CD4-positive, alpha-beta T cell treated with Interferon alpha-2 for 1 hour (primary cell): ENCODE results near the gene STAT4.

ENCODE experiments used
- DNase-seq, 2 donors: peaks; one replicate each; pipeline ENCODE4 v3.0.0-alpha.2; 2020 to 2022

Gene STAT4

DNA sequence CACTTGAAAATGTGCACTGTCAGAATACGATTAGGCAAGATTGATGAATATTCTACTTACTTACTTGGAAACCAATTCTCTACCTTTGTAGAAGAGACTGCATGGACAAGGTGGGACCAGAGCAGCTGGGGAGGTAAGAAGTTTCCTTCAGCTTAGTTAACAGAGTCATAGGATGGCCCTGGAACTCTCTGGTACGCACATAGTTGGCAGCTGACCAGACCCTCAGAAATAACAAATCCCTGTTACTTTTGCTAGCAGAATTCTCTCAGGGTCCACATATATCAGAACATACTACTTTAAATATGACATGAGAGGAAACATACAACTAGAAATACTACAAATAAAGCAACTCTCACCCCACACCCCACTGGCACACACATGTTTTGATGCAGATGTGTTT, 112.1 kb downstream of the STAT4 start:
- no peak for DNase-seq

DNA sequence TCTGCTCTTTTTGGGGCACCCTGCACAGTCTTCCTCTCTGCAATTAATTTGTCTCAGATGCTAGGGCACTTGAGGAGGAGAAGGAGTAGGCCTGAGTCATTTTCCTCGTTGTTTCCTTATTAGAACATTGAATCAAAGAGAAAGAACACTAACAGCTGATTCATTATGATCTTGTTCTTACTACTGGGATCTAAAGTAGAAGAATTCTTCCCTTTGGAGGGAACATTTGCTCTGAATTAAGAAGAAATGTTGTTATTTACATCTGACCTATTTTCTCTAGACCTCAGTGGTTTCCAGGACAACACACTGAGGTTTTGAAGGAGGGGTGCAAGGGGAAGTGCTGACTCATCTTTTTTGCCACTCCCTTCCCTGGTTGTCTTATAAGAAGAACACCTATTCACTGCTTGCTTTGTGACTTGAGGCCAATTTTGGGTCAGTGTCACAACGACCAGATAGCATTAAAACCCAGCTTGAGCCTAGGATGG, 112.5 kb downstream of the STAT4 start:
- peak; percentile 51 to 78 for DNase-seq

DNA sequence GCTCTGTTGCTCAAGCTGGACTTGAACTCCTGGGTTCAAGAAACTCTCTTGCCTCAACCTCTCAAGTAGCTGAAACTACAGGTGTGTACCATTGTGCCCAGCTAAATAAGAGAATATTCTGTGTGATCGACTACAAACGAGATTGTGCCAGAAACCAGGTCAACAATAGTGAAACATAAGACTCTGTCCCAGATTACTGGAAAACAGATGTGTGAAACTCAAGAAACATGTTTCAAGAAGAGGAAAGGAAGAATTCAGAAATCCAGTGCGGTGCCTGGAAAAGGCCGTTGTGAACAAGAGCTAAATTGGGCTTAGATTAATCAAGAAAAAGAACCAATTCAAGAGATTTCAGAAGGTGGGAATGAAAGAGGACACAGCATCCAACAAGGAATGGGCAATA, 113.4 kb downstream of the STAT4 start:
- DNase-seq, result no peak

DNA sequence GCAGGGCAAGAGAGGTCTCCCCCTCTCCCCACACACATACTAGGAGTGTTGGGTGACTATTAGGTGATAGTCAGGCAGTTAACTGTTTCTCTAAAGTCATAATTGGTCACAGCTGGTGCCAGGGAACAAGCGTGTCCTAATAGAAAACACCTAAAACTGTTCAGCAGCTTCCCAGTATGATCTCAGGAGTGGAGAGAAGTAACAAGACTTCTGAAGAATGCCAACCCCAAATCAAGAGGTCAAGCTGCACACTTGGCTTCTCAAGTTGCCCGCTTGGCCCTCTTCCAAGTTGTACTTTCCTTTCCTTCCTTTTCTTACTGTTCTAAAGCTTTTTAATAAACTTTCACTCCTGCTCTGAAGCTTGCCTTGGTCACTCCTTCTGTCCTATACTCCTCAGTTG, 114.4 kb downstream of the STAT4 start:
- no peak for DNase-seq

DNA sequence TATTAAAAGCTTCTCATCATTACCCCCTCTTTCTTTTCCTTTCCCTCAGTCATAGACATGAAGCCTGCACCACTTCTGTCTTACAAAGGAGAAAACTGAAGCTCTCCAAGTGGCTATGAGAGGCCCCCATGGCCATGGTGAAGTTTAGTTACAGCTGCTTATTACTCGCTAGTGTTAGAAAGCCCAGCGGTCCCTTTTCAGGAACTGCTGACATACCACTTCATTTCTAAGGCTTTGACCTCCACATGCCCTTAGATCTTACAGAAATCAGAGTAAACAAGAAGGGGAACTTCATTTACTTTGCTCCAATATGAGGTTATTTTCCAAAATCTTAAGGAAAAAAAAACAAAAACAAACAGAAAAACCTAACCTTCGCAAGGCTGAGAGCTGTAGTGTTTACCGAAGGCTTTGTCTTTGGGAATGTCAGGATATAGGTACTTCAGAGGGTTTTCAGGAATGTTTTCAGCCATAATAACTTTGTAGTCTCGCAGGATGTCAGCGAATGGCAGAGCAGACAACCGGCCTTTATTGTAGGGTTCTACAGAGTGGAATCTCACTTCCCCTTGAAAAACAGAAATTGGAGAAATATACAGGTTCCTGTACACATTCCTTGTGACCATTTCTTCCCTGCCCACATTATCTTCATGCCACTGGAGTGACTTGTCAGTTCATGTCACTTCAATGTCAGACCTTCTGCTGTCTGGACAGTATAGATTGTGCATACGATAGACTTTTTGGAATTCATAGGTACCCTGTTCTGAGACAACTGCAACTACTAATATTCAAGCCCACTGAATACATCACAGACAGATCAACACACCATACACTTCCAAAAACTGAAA, 118.0 kb downstream of the STAT4 start:
- DNase-seq, result no peak

DNA sequence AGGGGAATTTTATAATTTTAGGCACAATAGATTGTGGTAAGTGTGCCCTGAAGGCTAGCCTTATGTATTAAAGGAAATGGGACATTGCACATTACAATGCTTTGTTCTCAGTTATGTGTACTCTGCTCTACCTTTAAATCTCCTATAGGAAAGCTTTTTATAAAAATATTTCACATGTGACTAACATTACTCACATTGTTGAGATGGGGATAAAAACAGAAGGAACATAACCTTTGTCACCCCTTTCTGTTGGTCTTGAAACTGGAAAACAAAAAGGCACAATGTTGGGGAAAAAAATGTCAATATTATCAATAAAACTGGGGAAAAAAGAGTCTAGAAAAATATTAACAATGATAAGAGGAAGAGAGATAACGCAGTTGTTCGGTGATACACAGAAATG, 119.5 kb downstream of the STAT4 start:
- no peak for DNase-seq

DNA sequence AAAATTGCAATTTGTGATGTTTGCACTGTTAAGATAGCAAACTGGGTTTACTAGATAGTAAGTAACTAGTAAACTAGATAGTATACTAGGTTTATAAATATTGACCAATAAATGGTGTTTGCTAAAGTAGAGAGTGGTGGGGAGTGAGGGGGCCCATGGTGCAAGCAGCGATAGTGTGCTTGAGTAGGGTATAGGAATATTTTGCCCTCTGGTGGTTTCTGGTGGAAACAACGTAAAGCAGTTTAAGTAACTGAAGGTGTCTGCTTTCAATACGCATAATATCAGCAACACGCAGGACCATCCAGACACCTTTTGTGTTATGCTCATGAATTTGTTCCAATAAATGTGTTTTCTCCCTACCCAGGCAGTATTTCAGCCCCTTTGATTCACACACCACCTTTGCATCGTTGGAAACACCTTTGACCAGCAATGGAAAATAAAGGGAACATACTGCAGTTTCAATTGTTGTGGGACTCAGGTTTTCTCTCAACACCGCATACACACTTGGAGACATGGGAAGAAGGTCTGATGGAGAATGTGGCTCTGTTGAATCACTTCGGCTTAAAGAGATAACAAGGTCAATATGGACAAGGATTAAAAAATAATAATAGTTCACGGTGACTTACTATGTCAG, 120.2 kb downstream of the STAT4 start:
- peak; percentile 54 to 80 for DNase-seq

DNA sequence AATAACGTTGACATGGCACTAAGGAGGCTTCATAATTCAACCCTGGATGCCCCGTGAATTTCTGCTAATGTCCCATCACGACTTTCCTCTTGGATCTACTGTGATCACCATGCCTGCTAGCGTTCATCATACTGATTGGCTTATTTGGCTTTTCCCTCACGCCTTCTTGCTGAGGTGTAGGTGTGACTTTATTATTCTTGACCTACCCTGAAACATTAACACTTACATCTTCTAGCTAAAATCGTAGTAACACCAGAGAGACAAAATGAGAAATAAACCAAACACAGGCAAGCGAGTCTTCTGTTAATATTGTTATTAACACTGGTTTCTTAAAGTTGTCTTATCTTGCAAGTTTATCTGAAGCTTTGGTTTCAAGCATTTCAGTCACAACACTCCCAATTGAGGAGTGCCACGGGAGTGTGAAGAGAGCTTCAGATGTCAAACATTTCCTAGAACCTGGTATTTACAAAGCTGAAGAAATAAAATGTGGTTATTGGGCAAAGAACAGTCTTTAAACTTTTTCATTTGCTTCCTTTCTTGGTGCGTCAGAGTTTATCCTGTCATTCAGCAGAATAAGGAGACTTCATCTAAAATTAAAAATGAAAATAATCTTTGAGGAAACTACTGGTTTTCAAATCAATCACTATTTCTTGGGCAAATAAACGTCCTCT, 121.4 kb downstream of the STAT4 start:
- DNase-seq, result peak; percentile 46 to 73

DNA sequence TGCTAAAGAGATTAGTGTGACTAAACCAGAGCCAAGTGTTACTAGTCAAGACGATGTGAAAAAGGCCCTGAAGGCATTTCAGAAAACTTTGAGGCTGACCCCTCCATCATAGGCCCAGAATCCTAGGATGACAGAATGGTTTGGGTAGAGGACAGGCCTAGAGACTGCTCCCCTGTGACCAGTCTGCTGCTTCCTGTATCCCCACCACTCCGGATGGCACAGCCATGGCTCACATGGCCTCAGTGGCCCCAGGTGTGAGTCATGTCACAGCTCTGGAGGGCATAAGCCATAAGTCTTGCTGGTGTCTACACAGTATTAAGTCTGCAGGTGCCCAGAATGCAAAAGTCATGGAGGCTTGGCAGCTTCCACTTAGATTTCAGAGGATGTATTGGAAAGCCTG, 124.4 kb downstream of the STAT4 start:
- DNase-seq, result no peak

DNA sequence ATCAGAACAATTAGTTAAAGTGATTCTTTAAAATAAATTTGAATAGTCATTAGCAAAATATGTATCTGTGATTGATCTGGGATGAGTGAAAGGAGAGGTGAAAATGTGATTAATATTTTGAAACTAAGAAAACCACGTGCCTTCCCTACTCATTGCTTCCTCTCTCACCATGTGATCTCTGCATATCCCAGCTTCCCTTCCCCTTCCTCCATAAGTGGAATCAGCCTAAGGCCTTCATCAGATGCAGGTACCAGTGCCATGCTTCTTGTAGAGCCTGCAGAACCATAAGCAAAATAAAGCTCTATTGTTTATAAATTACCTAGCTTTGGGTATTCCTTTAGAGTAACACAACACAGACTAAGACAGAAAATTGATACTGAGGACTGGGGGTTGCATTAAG, 125.7 kb downstream of the STAT4 start:
- DNase-seq, result no peak

DNA sequence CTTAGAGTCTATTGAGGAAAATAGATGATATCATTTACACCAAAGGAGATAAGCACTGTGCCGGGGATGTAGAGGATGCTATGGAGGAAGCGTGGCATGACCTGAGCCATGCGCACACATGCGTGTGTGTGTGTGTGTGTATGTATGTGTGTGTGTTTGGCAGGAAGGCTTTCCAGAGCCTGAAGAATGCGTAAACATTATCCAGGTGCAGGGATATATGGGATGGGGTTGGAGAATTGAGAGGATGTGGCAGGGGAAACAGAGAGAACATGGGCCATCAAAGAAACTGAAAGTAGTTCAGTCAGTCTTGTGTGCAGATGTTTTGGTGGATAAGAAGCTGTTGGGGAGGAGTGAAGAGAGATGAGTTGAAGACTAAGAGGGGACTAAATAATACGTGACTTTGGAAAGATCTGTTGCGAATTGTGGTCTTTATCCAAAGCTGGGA, 127.5 kb downstream of the STAT4 start:
- DNase-seq, result peak in 1 of 2 donors; percentile 63

DNA sequence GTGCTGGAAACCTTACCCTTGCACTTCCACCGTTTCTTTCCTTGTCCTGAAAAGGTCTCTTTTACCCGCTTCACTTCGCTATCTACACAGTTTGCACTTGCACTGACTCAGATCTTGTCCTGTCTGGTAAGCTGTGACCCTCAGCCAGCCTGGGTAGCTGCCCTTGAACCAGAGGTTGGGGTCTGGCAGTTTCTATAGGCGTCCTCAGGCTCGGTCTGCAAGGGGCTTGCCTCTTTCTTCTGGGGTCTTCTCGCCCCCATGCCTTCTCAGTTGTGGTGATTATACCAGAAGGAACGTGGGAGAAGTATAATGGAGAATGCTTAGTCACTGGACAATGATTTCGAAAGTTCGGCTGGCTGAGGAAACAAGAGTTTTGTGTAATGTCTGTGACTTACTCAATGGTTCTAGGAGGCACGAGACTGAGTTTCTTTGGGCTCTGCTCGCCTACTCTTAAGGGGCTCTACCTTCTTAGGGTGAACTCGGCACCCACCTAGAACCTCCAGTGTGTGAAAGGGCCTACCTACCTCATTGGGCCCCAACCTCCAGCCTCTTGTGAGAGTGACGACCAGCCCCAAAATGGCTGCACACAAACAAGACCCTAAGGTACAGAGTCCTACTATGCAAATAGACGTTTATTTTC, 129.9 kb downstream of the STAT4 start:
- DNase-seq, result peak in 1 of 2 donors; percentile 53

DNA sequence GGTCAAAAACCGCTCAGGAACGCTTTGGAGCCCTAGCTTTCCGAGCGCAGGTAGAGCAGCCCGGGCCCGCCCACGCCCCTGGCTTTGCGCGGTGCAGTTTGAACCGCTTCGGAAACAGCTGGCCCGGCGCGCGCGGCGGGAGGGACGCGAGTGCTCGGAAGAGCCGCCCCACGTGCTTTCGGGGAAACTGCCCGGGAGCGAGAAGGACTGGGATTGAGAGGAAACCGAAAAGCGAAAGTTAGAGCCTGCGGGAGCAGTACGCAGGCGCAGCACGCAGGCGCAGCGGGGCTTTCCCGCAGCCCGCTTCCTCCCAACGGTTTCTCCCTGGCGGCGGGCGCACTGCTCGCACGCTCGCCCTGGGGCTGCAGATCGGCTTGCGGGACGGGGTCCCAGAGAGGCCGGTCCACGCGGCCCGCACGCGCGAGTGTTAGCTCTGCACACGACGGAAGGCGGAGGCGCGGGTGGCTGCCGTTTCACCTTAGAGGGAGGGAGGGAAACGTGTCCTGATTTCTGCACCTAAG, 130.5 kb downstream of the STAT4 start:
- DNase-seq, result peak; percentile 96 to 98

DNA sequence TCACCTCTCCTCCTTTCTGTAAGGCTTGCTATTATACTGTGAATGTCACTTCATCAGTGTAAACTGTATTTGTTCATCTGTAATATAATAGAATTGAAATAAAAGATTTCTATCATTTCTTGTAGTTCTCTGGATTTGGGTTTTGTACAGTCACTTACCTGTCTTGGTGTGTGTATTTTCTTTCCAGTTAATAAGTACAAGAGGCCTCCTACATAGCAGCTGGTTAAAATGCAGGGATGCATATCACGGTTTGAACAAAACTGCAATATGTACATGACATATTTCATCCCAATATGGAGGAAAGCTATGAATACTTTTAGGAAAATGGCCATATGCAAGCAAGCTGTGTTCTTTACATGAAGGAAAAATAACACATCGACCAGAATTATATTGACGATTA, 131.4 kb downstream of the STAT4 start:
- DNase-seq, result no peak

DNA sequence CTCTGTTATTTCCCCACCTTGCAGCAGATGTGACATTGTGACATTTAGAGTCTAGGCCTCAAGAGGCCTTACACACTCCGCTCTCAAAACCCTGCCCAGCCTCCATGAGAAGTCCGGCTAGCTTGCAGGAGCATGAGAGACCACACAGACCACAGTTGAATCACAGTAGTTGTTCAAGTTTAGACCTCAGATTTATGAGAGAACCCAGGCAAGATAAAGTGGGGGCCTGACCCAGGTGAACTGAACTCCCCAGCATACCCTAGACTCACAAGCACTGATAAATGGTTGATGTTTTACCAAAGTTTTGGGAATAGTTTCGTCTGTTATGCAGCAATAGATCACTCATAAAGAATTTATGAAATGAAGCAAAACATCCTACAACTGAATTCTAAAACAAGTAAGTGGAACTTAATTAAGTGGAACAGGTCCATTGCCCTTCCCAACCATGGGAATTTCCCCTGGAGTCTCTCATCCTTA, 132.1 kb downstream of the STAT4 start:
- DNase-seq, result peak in 1 of 2 donors; percentile 64

DNA sequence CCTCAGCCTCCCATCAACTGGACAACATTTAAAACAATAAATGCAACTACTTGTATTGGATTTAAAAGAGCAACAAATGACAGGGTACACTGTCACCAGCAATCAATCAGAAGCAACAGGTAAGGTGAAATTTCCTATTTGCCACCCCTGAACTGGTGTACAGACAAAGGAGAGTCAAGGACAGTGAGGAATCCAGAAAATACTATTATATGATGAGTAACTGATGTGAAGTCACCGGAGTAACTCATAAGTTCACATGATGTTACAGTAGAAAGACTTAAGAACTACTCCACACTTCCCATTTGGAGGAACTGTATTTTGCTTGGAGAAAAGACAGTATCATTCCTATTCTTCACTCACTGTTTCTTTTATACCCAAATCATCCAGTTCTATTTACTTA, 132.7 kb downstream of the STAT4 start:
- DNase-seq, result no peak

DNA sequence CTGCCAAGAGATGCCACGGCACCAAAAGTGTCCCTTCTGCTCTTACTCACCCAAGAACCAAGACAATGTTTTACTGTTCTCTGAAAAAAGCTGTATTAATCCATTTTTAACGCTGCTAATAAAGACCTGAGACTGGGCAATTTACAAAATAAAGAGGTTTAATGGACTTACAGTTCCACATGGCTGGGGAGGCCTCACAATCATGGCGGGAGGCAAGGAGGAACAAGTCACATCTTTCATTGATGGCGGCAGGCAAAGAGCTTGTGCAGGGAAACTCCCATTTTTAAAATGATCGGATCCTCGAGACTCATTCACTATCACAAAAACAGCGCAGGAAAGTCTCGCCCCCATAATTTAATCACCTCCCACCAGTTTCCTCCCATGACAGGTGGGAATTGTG, 135.0 kb downstream of the STAT4 start:
- no peak for DNase-seq

DNA sequence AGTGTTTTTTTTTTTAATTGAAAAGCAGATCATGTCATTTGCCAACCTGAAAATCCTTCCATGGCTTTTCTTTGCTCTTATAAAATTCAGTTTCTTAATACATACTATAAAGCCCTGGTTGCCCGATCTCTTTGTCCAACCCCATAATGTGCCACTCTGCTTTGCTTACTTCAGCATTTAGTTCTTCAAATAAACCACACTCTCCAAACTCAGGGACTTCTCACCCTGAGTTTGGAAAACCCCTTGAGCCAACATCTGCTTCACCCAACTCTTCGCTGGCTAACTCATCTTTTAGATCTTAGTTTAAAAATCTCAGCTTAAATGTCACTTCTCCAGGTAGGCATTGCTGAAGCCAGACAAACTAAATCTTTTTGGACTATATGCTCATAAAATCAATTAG, 135.6 kb downstream of the STAT4 start:
- DNase-seq, result peak in 1 of 2 donors; percentile 72

DNA sequence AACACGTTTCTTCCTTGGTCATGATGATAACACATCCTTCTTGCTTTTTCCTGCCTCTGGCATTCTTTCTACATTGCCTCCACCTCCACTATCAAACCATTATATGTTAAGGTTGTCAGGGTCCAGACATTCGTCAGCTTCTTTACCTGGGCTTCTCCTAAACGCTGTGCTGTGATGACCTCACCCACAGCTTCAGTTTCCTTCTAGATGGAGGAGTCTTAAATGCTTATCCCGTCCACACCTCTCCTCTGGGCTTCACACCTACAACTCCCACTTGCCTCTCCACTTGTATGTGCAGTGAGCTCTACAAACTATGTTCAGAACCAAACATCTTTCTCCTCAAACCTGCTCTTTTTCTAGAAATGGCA, 136.2 kb downstream of the STAT4 start:
- peak in 1 of 2 donors; percentile 29 for DNase-seq

DNA sequence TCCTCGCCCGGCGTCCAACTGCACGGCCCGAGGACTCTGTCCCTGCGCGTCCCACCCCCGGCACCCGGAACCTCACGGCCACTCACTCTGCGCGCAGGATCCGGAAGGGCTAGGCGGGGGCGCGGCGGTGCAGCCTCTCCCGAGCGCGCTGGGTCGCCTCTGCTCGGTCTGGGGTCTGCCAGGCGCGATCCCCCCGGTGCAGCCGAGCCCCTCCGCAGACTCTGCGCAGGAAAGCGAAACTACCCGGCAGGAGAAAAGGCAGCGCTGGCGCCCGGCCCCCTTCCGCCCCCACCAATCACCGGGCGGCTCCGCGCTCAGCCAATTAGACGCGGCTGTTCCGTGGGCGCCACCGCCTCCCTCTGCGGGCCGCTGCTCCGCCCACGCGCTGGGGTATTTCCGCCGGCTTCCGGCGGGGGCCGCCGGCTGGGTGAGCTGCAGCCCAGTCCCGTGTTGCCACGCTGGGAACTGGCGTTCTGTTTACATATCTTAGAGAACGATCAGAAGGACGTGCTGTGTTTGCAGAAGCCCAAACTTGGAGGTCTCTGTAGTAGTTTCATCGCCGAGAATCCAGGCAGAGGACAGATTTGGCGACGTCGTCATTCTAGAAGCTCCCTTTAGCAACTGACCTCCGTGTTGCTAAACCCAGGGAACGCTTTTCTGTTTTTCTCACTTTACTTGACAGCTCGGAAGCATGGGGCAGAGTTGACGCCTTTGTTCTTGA, 136.7 kb downstream of the STAT4 start, which contains the start of gene STAT1:
Gene STAT1, minus strand, starts transcription at position 240 of the 721 bp plus-strand sequence. CDS start 4,168 bp downstream, outside the sequence.
- peak; percentile 96 to 98 for DNase-seq

DNA sequence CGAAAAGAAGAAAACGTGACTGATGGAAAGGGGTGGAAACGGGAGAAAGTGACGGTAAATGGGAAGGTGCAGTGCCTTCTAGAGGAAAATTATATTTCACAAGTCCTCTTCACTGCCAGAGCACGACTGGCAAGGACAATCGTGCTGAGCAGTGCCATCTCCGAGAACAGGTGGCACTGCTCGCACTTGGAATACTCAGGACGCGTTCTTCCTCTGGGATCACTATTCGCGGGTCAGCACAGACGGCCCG, 137.2 kb downstream of the STAT4 start:
- DNase-seq, result no peak
